Measurements from ENCODE around the gene AGAP1. TPM values are rescaled to one million over a fixed set of nuclear protein-coding genes. Genes with fewer than 3 reads are reported as not detected.

The AGAP1 gene
- total RNA-seq, 2 donors from 2014 or later: 32.8 to 34.7 TPM

DNA sequence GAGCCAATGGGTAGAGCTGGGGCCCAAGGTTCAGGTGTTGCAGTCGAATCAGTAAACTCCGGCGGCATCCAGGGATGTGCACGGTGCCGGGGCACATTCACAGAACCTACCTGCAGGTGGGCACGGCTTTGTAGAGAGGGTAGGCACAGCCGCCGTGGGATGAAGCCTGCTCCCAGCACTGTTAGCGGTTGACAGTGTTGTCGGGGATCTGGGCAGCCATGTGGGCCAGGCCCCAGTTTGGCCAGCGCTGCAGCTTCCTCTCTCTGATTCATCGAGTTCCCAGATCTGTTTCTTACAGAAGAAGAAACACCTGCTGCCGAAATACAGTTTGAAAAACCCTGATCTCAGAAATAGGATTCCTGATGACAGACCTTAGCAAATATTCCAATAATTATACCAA lies 274.8 kb downstream of the AGAP1 start:
- H3K4me3 Mint-ChIP-seq: no peak overlapping the region
- H3K4me1 Mint-ChIP-seq: no peaks in the 10 kb centered on the region
- H3K4me3 ChIP-seq (ENCODE audit: low read length): no peak overlapping the region
- no peaks in the 10 kb centered on the region for H3K36me3 ChIP-seq (ENCODE audit: control insufficient read depth, insufficient read depth, low read length)
- no peak overlapping the region for H3K27ac Mint-ChIP-seq
- peaks cover 4% of the 10 kb centered on the region for H3K4me1 ChIP-seq (ENCODE audit: control insufficient read depth, insufficient read depth, low read length)
- TF ChIP-seq CTCF (conservative IDR thresholded peaks at IDR 0.05): no peak
- DNase-seq: peak; percentile 38
- WGBS, 2 experiments (ENCODE audit: insufficient coverage in 1 of 2, insufficient read length in 1 of 2): 94 to 100% methylated on average over 4 to 13 of the region's 13 CpGs
- H3K9me3 Mint-ChIP-seq: no peaks in the 10 kb centered on the region
- no peaks in the 10 kb centered on the region for H3K27me3 Mint-ChIP-seq (ENCODE audit: insufficient read depth)
- no peak overlapping the region for H3K27ac ChIP-seq (ENCODE audit: low read depth, low read length)
- H3K9ac ChIP-seq (ENCODE audit: extremely low read depth, low read length, poor library complexity, severe bottlenecking): no peak overlapping the region
- peaks cover 11% of the 10 kb centered on the region for H3K36me3 Mint-ChIP-seq (ENCODE audit: low read depth)
- H3K9me3 ChIP-seq (ENCODE audit: control insufficient read depth, low read length): no peaks in the 10 kb centered on the region
- no peaks in the 10 kb centered on the region for H3K27me3 ChIP-seq (ENCODE audit: control insufficient read depth, insufficient read depth, low read length, poor library complexity, severe bottlenecking)

DNA sequence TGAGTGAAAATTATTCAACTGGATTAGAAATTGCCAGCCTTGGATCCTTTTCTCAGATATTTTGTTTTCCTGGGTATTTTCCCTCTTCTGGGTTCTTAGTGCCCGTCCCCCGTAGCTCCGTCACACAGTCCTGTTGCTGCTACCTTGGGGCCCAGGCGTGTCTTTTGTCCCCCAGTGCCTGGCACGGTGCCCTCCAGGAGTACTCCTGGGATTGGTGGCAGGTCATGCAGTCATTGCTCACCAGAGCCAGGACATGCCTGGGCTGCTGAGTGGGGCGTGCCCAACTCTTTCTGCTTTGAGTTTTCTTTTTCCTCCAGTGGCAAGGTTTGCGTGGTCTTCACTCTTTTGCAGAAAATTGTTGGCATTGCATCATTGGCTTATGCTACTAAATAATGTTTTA lies 275.2 kb downstream of the AGAP1 start:
- Histone ChIP-seq H3K36me3 (ENCODE audit: control insufficient read depth, insufficient read depth, low read length) (no peaks in the 10 kb centered on the region), H3K27ac (ENCODE audit: low read depth, low read length) (no peak overlapping the region), H3K4me1 (ENCODE audit: control insufficient read depth, insufficient read depth, low read length) (peaks cover 4% of the 10 kb centered on the region), H3K27me3 (ENCODE audit: control insufficient read depth, insufficient read depth, low read length, poor library complexity, severe bottlenecking) (no peaks in the 10 kb centered on the region), H3K9ac (ENCODE audit: extremely low read depth, low read length, poor library complexity, severe bottlenecking) (no peak overlapping the region), H3K9me3 (ENCODE audit: control insufficient read depth, low read length) (no peaks in the 10 kb centered on the region), H3K4me3 (ENCODE audit: low read length) (no peak overlapping the region)
- no peak for TF ChIP-seq CTCF (conservative IDR thresholded peaks at IDR 0.05)
- Mint-ChIP-seq H3K27me3 (ENCODE audit: insufficient read depth) (no peaks in the 10 kb centered on the region), H3K4me3 (no peak overlapping the region), H3K9me3 (no peaks in the 10 kb centered on the region), H3K27ac (no peak overlapping the region), H3K4me1 (no peaks in the 10 kb centered on the region), H3K36me3 (ENCODE audit: low read depth) (peaks cover 7% of the 10 kb centered on the region)
- 94 to 100% methylated on average over 7 of the region's 7 CpGs for WGBS, 2 experiments (ENCODE audit: insufficient coverage in 1 of 2, insufficient read length in 1 of 2)
- DNase-seq: peak; percentile 15

DNA sequence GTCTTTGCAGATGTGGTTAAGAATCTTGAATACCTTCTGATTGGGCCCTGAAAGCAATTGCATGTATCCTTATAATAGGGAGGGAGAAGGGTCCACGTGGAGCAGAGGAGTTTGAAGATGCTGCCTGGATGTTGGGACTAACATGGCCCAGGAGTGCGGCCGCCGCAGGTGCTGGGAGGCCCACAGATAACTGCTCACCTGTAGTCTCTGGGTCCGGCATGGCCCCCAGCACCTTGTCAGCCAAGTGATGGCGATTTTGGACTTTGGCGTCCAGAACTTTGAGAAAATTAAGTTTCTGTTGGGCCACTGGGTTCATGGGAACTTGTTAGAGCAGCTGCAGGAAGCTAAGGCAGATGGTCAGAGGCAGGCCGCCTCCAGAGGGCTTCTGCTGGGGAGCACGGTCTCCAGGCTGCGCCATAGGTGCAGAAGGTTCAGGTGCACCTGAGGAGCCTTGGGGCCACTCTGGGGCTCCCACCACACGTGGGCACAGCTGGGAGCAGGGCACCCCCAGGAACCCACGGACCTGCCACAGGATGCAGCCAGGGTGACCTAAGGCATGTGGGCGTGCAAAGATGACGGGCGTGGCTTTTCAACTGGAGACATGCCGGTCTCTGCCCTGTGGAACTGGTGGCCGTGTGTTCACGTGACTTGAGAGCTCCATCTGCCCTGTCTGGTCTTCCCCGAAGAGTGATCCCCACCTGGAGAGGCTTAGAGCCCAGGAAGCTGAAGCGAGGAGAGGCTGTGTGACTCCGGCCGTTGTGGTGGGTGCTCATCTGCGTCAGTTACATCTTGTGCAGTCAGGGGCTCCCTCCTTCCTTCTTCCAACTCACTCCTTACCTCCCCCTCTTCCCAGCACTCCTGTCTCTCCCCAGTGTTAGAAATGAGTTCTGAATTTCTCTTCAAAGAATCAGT lies 277.3 kb downstream of the AGAP1 start:
- Mint-ChIP-seq H3K4me1 (no peaks in the 10 kb centered on the region), H3K36me3 (ENCODE audit: low read depth) (peaks cover 5% of the 10 kb centered on the region), H3K27me3 (ENCODE audit: insufficient read depth) (no peaks in the 10 kb centered on the region), H3K4me3 (no peak overlapping the region), H3K27ac (no peak overlapping the region), H3K9me3 (no peaks in the 10 kb centered on the region)
- Histone ChIP-seq H3K4me3 (ENCODE audit: low read length) (no peak overlapping the region), H3K4me1 (ENCODE audit: control insufficient read depth, insufficient read depth, low read length) (peaks cover 4% of the 10 kb centered on the region), H3K9ac (ENCODE audit: extremely low read depth, low read length, poor library complexity, severe bottlenecking) (no peak overlapping the region), H3K27ac (ENCODE audit: low read depth, low read length) (no peak overlapping the region), H3K36me3 (ENCODE audit: control insufficient read depth, insufficient read depth, low read length) (no peaks in the 10 kb centered on the region), H3K27me3 (ENCODE audit: control insufficient read depth, insufficient read depth, low read length, poor library complexity, severe bottlenecking) (no peaks in the 10 kb centered on the region), H3K9me3 (ENCODE audit: control insufficient read depth, low read length) (no peaks in the 10 kb centered on the region)
- no peak for TF ChIP-seq CTCF (conservative IDR thresholded peaks at IDR 0.05)
- DNase-seq: peak; percentile 34
- 93 to 95% methylated on average over 19 to 23 of the region's 23 CpGs for WGBS, 2 experiments (ENCODE audit: insufficient coverage in 1 of 2, insufficient read length in 1 of 2)

Measured in endodermal cell (in vitro differentiated cells).